HCT116 (cell line): ENCODE results near the gene MOGAT3. TPM values are rescaled to one million over a fixed set of nuclear protein-coding genes. Genes with fewer than 3 reads are reported as not detected.

Source experiments
- ATAC-seq: fragments of 200-7000 bp; cut with Tn5 transposase; 2 replicates; pipeline ENCODE4 v1.9.1; 2020; ENCODE audit warnings: mild to moderate bottlenecking, moderate library complexity
- BruUV-seq: library from RNA; stranded (reverse); fragments of 400-500 nt; replicated peaks from 2 replicates; lab custom pipeline; 2021; lab: Mats Ljungman, UMichigan
- CTCF ChIA-PET: fragments of 300-600 bp; sonication (Branson Sonifier 250); formaldehyde crosslinking; loops from one replicate; lab custom pipeline; 2021; ENCODE audit warnings: antibody characterized with exemption; lab: Charles Lee
- POLR2A ChIA-PET: fragments of 300-600, 350-600 bp; sonication (Branson Sonifier 250); formaldehyde crosslinking; loops from one replicate; lab custom pipeline; 2021; ENCODE audit warnings: antibody characterized with exemption; lab: Charles Lee
- RAD21 ChIA-PET, 2 experiments: fragments of 300-600 bp; sonication (Branson Sonifier 250); formaldehyde crosslinking; loops; one replicate each; lab custom pipeline; 2023; ENCODE audit warnings: low total read pairs in 2 of 2; ENCODE audit not compliant: uncharacterized antibody in 2 of 2, unreplicated experiment in 2 of 2, low non-redundant PET in 1 of 2; lab: Charles Lee
- DNase-seq: peaks from one replicate; pipeline ENCODE4 v3.0.0-alpha.2; 2010; ENCODE audit warnings: low read depth, low spot score
- H2AFZ ChIP-seq: fragments of 200-600 bp; shearing (Covaris generic), sonication (generic); 2 replicates; pipeline ENCODE4 v1.6.1; 2017; ENCODE audit warnings: low read depth, mixed run types, mixed read lengths, antibody characterized with exemption, low read length; ENCODE audit not compliant: poor library complexity, severe bottlenecking
- H3K27ac ChIP-seq: 2 replicates; pipeline ENCODE4 v1.5.1; 2012; ENCODE audit warnings: low read depth, low read length
- H3K27me3 ChIP-seq: fragments of 200-600 bp; sonication (generic); 2 replicates; pipeline ENCODE4 v1.6.1; 2016; ENCODE audit warnings: mixed run types, low read length, mixed read lengths; ENCODE audit not compliant: insufficient read depth
- H3K36me3 ChIP-seq, 2 experiments: fragments of 200-500 bp in 1 of 2; fragments of 200-600 bp in 1 of 2; sonication (Bioruptor generic) in 1 of 2; sonication (generic) in 1 of 2; 2 replicates each; pipeline versions ENCODE4 v1.5.1 to v1.6.1; 2014 to 2016; ENCODE audit warnings: low read length in 2 of 2, inconsistent platforms in 1 of 2, mixed read lengths in 1 of 2, mixed run types in 1 of 2; ENCODE audit not compliant: insufficient read depth in 2 of 2, control insufficient read depth in 1 of 2
- H3K4me1 ChIP-seq, 2 experiments: fragments of 200-600 bp in 1 of 2; sonication (generic) in 1 of 2; 2 replicates each; pipeline versions ENCODE4 v1.5.1 to v1.6.1; 2012 to 2017; ENCODE audit warnings: low read length in 2 of 2, inconsistent platforms in 1 of 2, mild to moderate bottlenecking in 1 of 2, mixed read lengths in 1 of 2, mixed run types in 1 of 2, moderate library complexity in 1 of 2; ENCODE audit not compliant: insufficient read depth in 2 of 2, control insufficient read depth in 1 of 2
- H3K4me2 ChIP-seq: fragments of 200-600 bp; sonication (generic); 2 replicates; pipeline ENCODE4 v1.6.1; 2017; ENCODE audit warnings: mixed run types, low read length, mixed read lengths
- H3K4me3 ChIP-seq, 2 experiments: fragments of 200-600 bp in 1 of 2; sonication (generic) in 1 of 2; replicated peaks in 1 of 2; 2 replicates each; pipeline ENCODE4 v1.5.1; 2011 to 2016; ENCODE audit warnings: low read length in 2 of 2, control low read depth in 1 of 2, low read depth in 1 of 2, mild to moderate bottlenecking in 1 of 2, mixed read lengths in 1 of 2, mixed run types in 1 of 2
- H3K79me2 ChIP-seq: fragments of 200-600 bp; sonication (generic); 2 replicates; pipeline ENCODE4 v1.6.1; 2017; ENCODE audit warnings: mild to moderate bottlenecking, mixed run types, low read length, moderate library complexity, mixed read lengths; ENCODE audit not compliant: insufficient read depth
- H3K9ac ChIP-seq: fragments of 200-600 bp; sonication (generic); 2 replicates; pipeline ENCODE4 v1.6.1; 2016; ENCODE audit warnings: low read length, mixed read lengths
- H3K9me2 ChIP-seq: fragments of 200-600 bp; sonication (generic), shearing (Covaris generic); 2 replicates; pipeline ENCODE4 v1.6.1; 2017; ENCODE audit warnings: mixed run types, mild to moderate bottlenecking, moderate library complexity; ENCODE audit not compliant: insufficient read depth
- H3K9me3 ChIP-seq, 2 experiments: fragments of 200-500 bp in 1 of 2; fragments of 200-600 bp in 1 of 2; sonication (Bioruptor generic) in 1 of 2; sonication (generic) in 1 of 2; 2 replicates each; pipeline ENCODE4 v1.6.1; 2014 to 2017; ENCODE audit warnings: low read length in 2 of 2, mixed read lengths in 2 of 2, inconsistent platforms in 1 of 2, low read depth in 1 of 2, mild to moderate bottlenecking in 1 of 2, mixed run types in 1 of 2, moderate library complexity in 1 of 2; ENCODE audit not compliant: control insufficient read depth in 1 of 2, insufficient read depth in 1 of 2
- H4K20me1 ChIP-seq: fragments of 200-600 bp; sonication (generic), shearing (Covaris generic); 2 replicates; pipeline ENCODE4 v1.6.1; 2017; ENCODE audit warnings: mixed run types, mild to moderate bottlenecking, moderate library complexity; ENCODE audit not compliant: insufficient read depth
- CEBPB ChIP-seq: IDR thresholded peaks from 2 replicates; pipeline ENCODE4 v1.6.1; 2012; ENCODE audit warnings: low read depth
- CTCF ChIP-seq, 3 experiments: fragments of 200-600 bp in 1 of 3; sonication (generic) in 1 of 3; IDR thresholded peaks in 2 of 3; conservative IDR thresholded peaks in 1 of 3; 2 replicates each; pipeline ENCODE4 v1.5.1; 2012 to 2017; ENCODE audit warnings: low read depth in 2 of 3, low read length in 2 of 3, antibody characterized with exemption in 1 of 3, borderline replicate concordance in 1 of 3, control low read depth in 1 of 3, mild to moderate bottlenecking in 1 of 3, mixed read lengths in 1 of 3, mixed run types in 1 of 3, moderate library complexity in 1 of 3; ENCODE audit not compliant: insufficient read depth in 1 of 3
- ELF1 ChIP-seq: IDR thresholded peaks from 2 replicates; pipeline ENCODE4 v1.6.1; 2012; ENCODE audit warnings: low read depth, borderline replicate concordance
- JUND ChIP-seq: IDR thresholded peaks from 2 replicates; pipeline ENCODE4 v1.6.1; 2012
- ZFX ChIP-seq: fragments of 450-650 bp; IDR thresholded peaks from 2 replicates; pipeline ENCODE4 v1.6.1; 2017
- intact Hi-C: fragments of 100-400 bp; cut with micrococcal nuclease; formaldehyde crosslinking; loops from 2 replicates; pipeline ENCODE4 v1.10.0; 2022
- total RNA-seq: library from RNA; stranded (reverse); gene quantifications from one replicate; pipeline ENCODE4 v1.2.1, GENCODE V29; 2021; ENCODE audit not compliant: unreplicated experiment

The MOGAT3 gene
- total RNA-seq, 1 experiment from 2014 or later: not detected

GRCh38 chr7:101217388-101218235, 16.8 kb upstream of the MOGAT3 start, which contains the start of the genes PLOD3 and ZNHIT1 (continued):
- TF ChIP-seq CTCF (IDR thresholded peaks at IDR 0.05 in 2 of 3, conservative IDR thresholded peaks at IDR 0.05 in 1 of 3; ENCODE audit: borderline replicate concordance in 1 of 3, insufficient read depth in 1 of 3, low read depth in 2 of 3, low read length in 2 of 3): 0 out of 6 replicates have a peak, but pooled peaks of 1 of the 3 experiments have one; percentile 15
- TF ChIP-seq JUND: no peak
- no peak for TF ChIP-seq CEBPB

- no peak overlapping the region for H2AFZ ChIP-seq
- peak overlapping the region; percentile 91 for H3K27ac ChIP-seq
- peak overlapping the region; percentile 97 for H3K4me2 ChIP-seq
- peaks cover 0 to 21% of the 10 kb centered on the region in 2 experiments; a peak in 2 of 4 replicates for H3K4me1 ChIP-seq
- DNase-seq: no peak
- peaks cover 0 to 9% of the 10 kb centered on the region in 2 experiments; a peak in 3 of 4 replicates for H3K36me3 ChIP-seq
- peaks cover 43% of the 10 kb centered on the region for H3K79me2 ChIP-seq
- ChIA-PET CTCF (interaction anchor here (1.2 to 2.3 kb wide), 6 partner anchors 24 to 74 kb away, joined by 3 to 21 read pairs (median 13); partner anchors contain the start of gene FIS1), RAD21 (interaction anchor here (0.5 to 1.5 kb wide), 5 partner anchors 16 to 117 kb away, joined by 3 to 10 read pairs (median 4); no protein-coding TSS in a partner anchor), POLR2A (interaction anchor here (0.5 to 1.8 kb wide), 8 partner anchors 28 to 327 kb away, joined by 3 to 11 read pairs (median 4); partner anchors contain the start of genes FIS1 and UFSP1)
- peak overlapping the region; percentile 93 to 97 for H3K4me3 ChIP-seq
- no peaks in the 10 kb centered on the region for H3K9me2 ChIP-seq
- TF ChIP-seq ELF1 (no peak), CTCF (IDR thresholded peaks at IDR 0.05 in 2 of 3, conservative IDR thresholded peaks at IDR 0.05 in 1 of 3; ENCODE audit: borderline replicate concordance in 1 of 3, insufficient read depth in 1 of 3, low read depth in 2 of 3, low read length in 2 of 3) (0 out of 6 replicates have a peak, but pooled peaks of 1 of the 3 experiments have one; percentile 2), ZFX (peak; percentile 75; the same call in 1 of the 2 replicates)
- no peaks in the 10 kb centered on the region for H3K27me3 ChIP-seq
- intact Hi-C loops: no loop called here
- no peaks in the 10 kb centered on the region for H4K20me1 ChIP-seq
- H3K9me3 ChIP-seq: no peaks in the 10 kb centered on the region
- peak overlapping the region; percentile 85 for H3K9ac ChIP-seq
- no peak; the same call in 1 of the 2 replicates for ATAC-seq
- BruUV-seq: no TSS peak
Measured at GRCh38 chr7:101216860-101217387, 16.1 kb upstream of the MOGAT3 start.
